Astrocyte (in vitro differentiated cells and primary cell): ENCODE results near the gene EHBP1. TPM values are rescaled to one million over a fixed set of nuclear protein-coding genes. Genes with fewer than 3 reads are reported as not detected.

ENCODE experiments used
- DNase-seq: peaks from one replicate; pipeline ENCODE4 v3.0.0-alpha.2; 2010; ENCODE audit warnings: low read depth
- FAIRE-seq: peaks from 2 replicates; lab custom pipeline; 2011; peaks lifted over from hg19 to GRCh38; lab: Jason Lieb, UNC
- H2AFZ ChIP-seq: 2 replicates; pipeline ENCODE4 v1.6.0; 2012; ENCODE audit warnings: low read depth, low read length, inconsistent platforms
- H3K27ac ChIP-seq: 2 replicates; pipeline ENCODE4 v1.5.1; 2011; ENCODE audit warnings: low read depth, low read length, inconsistent platforms
- H3K27me3 ChIP-seq: 2 replicates; pipeline ENCODE4 v1.6.0; 2011; ENCODE audit warnings: low read length, inconsistent platforms; ENCODE audit not compliant: insufficient read depth
- H3K36me3 ChIP-seq: 2 replicates; pipeline ENCODE4 v1.5.1; 2011; ENCODE audit warnings: low read length, inconsistent platforms; ENCODE audit not compliant: insufficient read depth
- H3K4me1 ChIP-seq: 2 replicates; pipeline ENCODE4 v1.5.1; 2011; ENCODE audit warnings: low read length, inconsistent platforms; ENCODE audit not compliant: insufficient read depth
- H3K4me2 ChIP-seq: 2 replicates; pipeline ENCODE4 v1.6.0; 2012; ENCODE audit warnings: low read length, inconsistent platforms
- H3K4me3 ChIP-seq: 2 replicates; pipeline ENCODE4 v1.5.1; 2011; ENCODE audit warnings: low read depth, mild to moderate bottlenecking, low read length, inconsistent platforms; ENCODE audit not compliant: insufficient read depth
- H3K79me2 ChIP-seq: 2 replicates; pipeline ENCODE4 v1.6.0; 2012; ENCODE audit warnings: mild to moderate bottlenecking, low read length, inconsistent platforms; ENCODE audit not compliant: insufficient read depth
- H3K9ac ChIP-seq: 2 replicates; pipeline ENCODE4 v1.6.0; 2012; ENCODE audit warnings: mild to moderate bottlenecking, low read length, inconsistent platforms
- H3K9me3 ChIP-seq: 2 replicates; pipeline ENCODE4 v1.5.1; 2012; ENCODE audit warnings: low read depth, mild to moderate bottlenecking, low read length, inconsistent platforms; ENCODE audit not compliant: insufficient read depth
- H4K20me1 ChIP-seq: 2 replicates; pipeline ENCODE4 v1.6.0; 2012; ENCODE audit warnings: low read length, inconsistent platforms; ENCODE audit not compliant: insufficient read depth
- H3K27ac Mint-ChIP-seq: one replicate; pipeline ENCODE4 v1.8.0; 2021; ENCODE audit warnings: mild to moderate bottlenecking, mixed read lengths; ENCODE audit not compliant: unreplicated experiment
- H3K27me3 Mint-ChIP-seq: one replicate; pipeline ENCODE4 v1.8.0; 2021; ENCODE audit warnings: low read depth, mixed read lengths; ENCODE audit not compliant: unreplicated experiment
- H3K36me3 Mint-ChIP-seq: one replicate; pipeline ENCODE4 v1.8.0; 2021; ENCODE audit warnings: low read depth, mixed read lengths; ENCODE audit not compliant: unreplicated experiment
- H3K4me1 Mint-ChIP-seq: one replicate; pipeline ENCODE4 v1.8.0; 2021; ENCODE audit warnings: low read depth, mixed read lengths; ENCODE audit not compliant: unreplicated experiment
- H3K4me3 Mint-ChIP-seq: one replicate; pipeline ENCODE4 v1.8.0; 2021; ENCODE audit warnings: mild to moderate bottlenecking, moderate library complexity, mixed read lengths; ENCODE audit not compliant: unreplicated experiment
- H3K9me3 Mint-ChIP-seq: one replicate; pipeline ENCODE4 v1.8.0; 2021; ENCODE audit warnings: mild to moderate bottlenecking, mixed read lengths; ENCODE audit not compliant: unreplicated experiment
- CTCF ChIP-seq: IDR thresholded peaks from 2 replicates; pipeline ENCODE4 v1.5.1; 2011; ENCODE audit warnings: low read depth, mild to moderate bottlenecking, inconsistent platforms, low read length, moderate library complexity; ENCODE audit not compliant: insufficient read depth
- EZH2 ChIP-seq: IDR thresholded peaks from 2 replicates; pipeline ENCODE4 v1.6.1; 2012; ENCODE audit warnings: mild to moderate bottlenecking, low read length, inconsistent platforms; ENCODE audit not compliant: insufficient read depth
- total RNA-seq: library from RNA; stranded (reverse); gene quantifications from 2 replicates; pipeline ENCODE4 v1.2.1, GENCODE V29; 2021

Gene EHBP1
- total RNA-seq, 1 donor from 2014 or later = 44.1 TPM

- Histone ChIP-seq H4K20me1 (no peaks in the 10 kb centered on the region), H3K9me3 (no peaks in the 10 kb centered on the region), H3K4me2 (no peak overlapping the region), H3K4me3 (no peak overlapping the region), H3K79me2 (no peaks in the 10 kb centered on the region), H3K27me3 (no peaks in the 10 kb centered on the region), H3K9ac (no peak overlapping the region), H3K36me3 (no peaks in the 10 kb centered on the region), H3K27ac (no peak overlapping the region), H3K4me1 (peaks cover 3% of the 10 kb centered on the region), H2AFZ (no peak overlapping the region)
- no peak for FAIRE-seq
- no peaks in the 10 kb centered on the region for H3K27me3 Mint-ChIP-seq
- H3K9me3 Mint-ChIP-seq = no peaks in the 10 kb centered on the region
- TF ChIP-seq CTCF (no peak), EZH2 (no peak)
- DNase-seq = no peak
- H3K36me3 Mint-ChIP-seq = no peaks in the 10 kb centered on the region
- no peak overlapping the region for H3K4me3 Mint-ChIP-seq
- no peak overlapping the region for H3K27ac Mint-ChIP-seq
- peaks cover 11% of the 10 kb centered on the region for H3K4me1 Mint-ChIP-seq
Measured at GRCh38 chr2:63038034-63038433, 332.5 kb downstream of the EHBP1 start.

GRCh38 chr2:63040586-63040985, 335.1 kb downstream of the EHBP1 start:
- Histone ChIP-seq H3K4me2 (no peak overlapping the region), H3K4me3 (no peak overlapping the region), H3K9ac (no peak overlapping the region), H3K4me1 (no peaks in the 10 kb centered on the region), H3K36me3 (no peaks in the 10 kb centered on the region), H3K27me3 (no peaks in the 10 kb centered on the region), H2AFZ (no peak overlapping the region), H3K27ac (no peak overlapping the region), H3K9me3 (no peaks in the 10 kb centered on the region), H4K20me1 (no peaks in the 10 kb centered on the region), H3K79me2 (peaks cover 6% of the 10 kb centered on the region)
- H3K36me3 Mint-ChIP-seq = peaks cover 7% of the 10 kb centered on the region
- H3K27ac Mint-ChIP-seq = no peak overlapping the region
- DNase-seq (no peak), FAIRE-seq (no peak)
- no peaks in the 10 kb centered on the region for H3K9me3 Mint-ChIP-seq
- no peak overlapping the region for H3K4me3 Mint-ChIP-seq
- TF ChIP-seq CTCF (no peak), EZH2 (no peak)
- peaks cover 5% of the 10 kb centered on the region for H3K4me1 Mint-ChIP-seq
- H3K27me3 Mint-ChIP-seq = peaks cover 20% of the 10 kb centered on the region

GRCh38 chr2:63041592-63041991, 336.1 kb downstream of the EHBP1 start:
- H4K20me1 ChIP-seq = peaks cover 2% of the 10 kb centered on the region
- no peaks in the 10 kb centered on the region for H3K9me3 ChIP-seq
- peaks cover 6% of the 10 kb centered on the region for H3K79me2 ChIP-seq
- DNase-seq = no peak
- H2AFZ ChIP-seq = no peak overlapping the region
- peaks cover 30% of the 10 kb centered on the region for H3K27me3 Mint-ChIP-seq
- H3K27ac Mint-ChIP-seq = no peak overlapping the region
- TF ChIP-seq CTCF = no peak
- no peak for FAIRE-seq
- no peaks in the 10 kb centered on the region for H3K9me3 Mint-ChIP-seq
- H3K4me3 Mint-ChIP-seq = no peak overlapping the region
- no peaks in the 10 kb centered on the region for H3K27me3 ChIP-seq
- no peak overlapping the region for H3K9ac ChIP-seq
- H3K27ac ChIP-seq = no peak overlapping the region
- no peaks in the 10 kb centered on the region for H3K36me3 ChIP-seq
- no peak overlapping the region for H3K4me2 ChIP-seq
- no peaks in the 10 kb centered on the region for H3K4me1 ChIP-seq
- H3K36me3 Mint-ChIP-seq = peaks cover 12% of the 10 kb centered on the region
- H3K4me3 ChIP-seq = no peak overlapping the region
- H3K4me1 Mint-ChIP-seq = peaks cover 5% of the 10 kb centered on the region
